H1 (cell line): Measurements from ENCODE around the gene BORCS8. TPM values are rescaled to one million over a fixed set of nuclear protein-coding genes. Genes with fewer than 3 reads are reported as not detected.

ENCODE experiments used
- BACH1 ChIP-seq: IDR thresholded peaks from 2 replicates; pipeline ENCODE4 v1.6.1; 2012; ENCODE audit warnings: low read length, improper control_type of control experiment
- BRCA1 ChIP-seq: IDR thresholded peaks from 2 replicates; pipeline ENCODE4 v1.6.1; 2012; ENCODE audit warnings: low read depth, low read length, improper control_type of control experiment
- CEBPB ChIP-seq: IDR thresholded peaks from 2 replicates; pipeline ENCODE4 v1.6.1; 2012; ENCODE audit warnings: low read depth, low read length
- CHD7 ChIP-seq: fragments of 300-600 bp; sonication (generic); IDR thresholded peaks from 2 replicates; pipeline ENCODE4 v1.7.1; 2012; ENCODE audit warnings: low read length, moderate library complexity, mild to moderate bottlenecking, inconsistent platforms; ENCODE audit not compliant: insufficient replicate concordance
- FOSL1 ChIP-seq: IDR thresholded peaks from 2 replicates; pipeline ENCODE4 v1.6.1; 2011; ENCODE audit warnings: mild to moderate bottlenecking, low read depth, low read length, moderate library complexity; ENCODE audit not compliant: insufficient read depth
- GABPA ChIP-seq: IDR thresholded peaks from 2 replicates; pipeline ENCODE4 v1.6.1; 2011; ENCODE audit warnings: mild to moderate bottlenecking, low read length, moderate library complexity, borderline replicate concordance; ENCODE audit not compliant: insufficient read depth
- HDAC6 ChIP-seq: IDR thresholded peaks from one replicate; pipeline ENCODE4 v1.7.1; 2012; ENCODE audit warnings: low read depth, mild to moderate bottlenecking, inconsistent platforms, low read length, moderate library complexity
- KDM4A ChIP-seq: IDR thresholded peaks from one replicate; pipeline ENCODE4 v1.7.1; 2012; ENCODE audit warnings: low read depth, mild to moderate bottlenecking, moderate library complexity, low read length, inconsistent platforms; ENCODE audit not compliant: severe bottlenecking
- RAD21 ChIP-seq, 2 experiments: IDR thresholded peaks in 1 of 2; conservative IDR thresholded peaks in 1 of 2; 2 replicates each; pipeline ENCODE4 v1.6.1; 2011; ENCODE audit warnings: low read depth in 2 of 2, low read length in 2 of 2, improper control_type of control experiment in 1 of 2, inconsistent platforms in 1 of 2, mild to moderate bottlenecking in 1 of 2, moderate library complexity in 1 of 2
- SP1 ChIP-seq: IDR thresholded peaks from 2 replicates; pipeline ENCODE4 v1.6.1; 2011; ENCODE audit warnings: low read depth, low read length
- SP2 ChIP-seq: IDR thresholded peaks from 2 replicates; pipeline ENCODE4 v1.6.1; 2012; ENCODE audit warnings: mild to moderate bottlenecking, low read length, inconsistent platforms
- SP4 ChIP-seq: IDR thresholded peaks from 2 replicates; pipeline ENCODE4 v1.6.1; 2012; ENCODE audit warnings: low read length, inconsistent platforms
- TBP ChIP-seq: IDR thresholded peaks from 2 replicates; pipeline ENCODE4 v1.6.1; 2011; ENCODE audit warnings: low read depth, low read length, improper control_type of control experiment
- polyA plus RNA-seq, 7 experiments: library from polyadenylated mRNA; depleted of rRNA in 3 of 7; stranded (reverse) in 5 of 7; unstranded in 2 of 7; fragments of >200 nt in 5 of 7; fragments of 200-250 nt in 2 of 7; gene quantifications; 1 replicate in 5 of 7; 2 replicates in 1 of 7; 4 replicates in 1 of 7; pipeline versions ENCODE4 v1.2.1 to v1.2.3, GENCODE V29; 2011 to 2013; ENCODE audit warnings: missing spikeins in 2 of 7, mixed read lengths in 2 of 7
- total RNA-seq: library from RNA; stranded (reverse); fragmentation: NEBNext Ultra II Directional; extraction: Animal tissue kit (Norgen Biotek cat#: 25700); gene quantifications from 2 replicates; pipeline ENCODE4 v1.2.1, GENCODE V29; 2021

The BORCS8 gene
- total and polyA plus RNA-seq, 2 of the 8 experiments (the other 6 are each of a cell fraction or from before 2014, with no cell fraction given): 15.0 to 15.9 TPM

GRCh38 chr19:19223636-19224035 lies 31.7 kb upstream of the BORCS8 start (continued):
- TF ChIP-seq CHD7 (no peak), SP4 (no peak), RAD21 (IDR thresholded peaks at IDR 0.05 in 1 of 2, conservative IDR thresholded peaks at IDR 0.05 in 1 of 2; ENCODE audit: low read depth in 2 of 2, low read length in 2 of 2) (no peak), SP1 (no peak), GABPA (no peak), FOSL1 (no peak), SP2 (no peak), HDAC6 (no peak), TBP (no peak), CEBPB (no peak), BACH1 (no peak), KDM4A (no peak), BRCA1 (no peak)
